Dermis microvascular lymphatic vessel endothelial cell (primary cell): ENCODE results near the gene SMC4. TPM values are rescaled to one million over a fixed set of nuclear protein-coding genes. Genes with fewer than 3 reads are reported as not detected.

Source experiments
- DNase-seq, 2 donors: peaks; one replicate each; pipeline versions ENCODE4 v3.0.0 to v3.0.0-alpha.2; 2010; ENCODE audit warnings: low read depth in 2 of 2
- total RNA-seq: library from RNA; depleted of rRNA; stranded (reverse); fragments of >200 nt; gene quantifications from 2 replicates; pipeline ENCODE4 v1.2.1, GENCODE V29; 2014

Gene SMC4
- total RNA-seq, 1 donor from 2014 or later: 49.7 TPM

GRCh38 chr3:160475884-160476283, 76.4 kb downstream of the SMC4 start:
- no peak for DNase-seq

GRCh38 chr3:160477750-160478149, 78.3 kb downstream of the SMC4 start:
- no peak for DNase-seq

- no peak for DNase-seq
These were observed 78.9 kb downstream of the SMC4 start for GRCh38 chr3:160478338-160478737.

- no peak for DNase-seq
These were observed 79.9 kb downstream of the SMC4 start for GRCh38 chr3:160479376-160479775.

GRCh38 chr3:160480931-160481330, 81.5 kb downstream of the SMC4 start:
- no peak for DNase-seq

GRCh38 chr3:160481856-160482255, 82.4 kb downstream of the SMC4 start:
- DNase-seq: peak in 1 of 2 donors; percentile 7

- DNase-seq: no peak
These were observed 83.3 kb downstream of the SMC4 start for GRCh38 chr3:160482796-160483195.

Other genes with a start within 250 kb of the SMC4 start
- gene C3orf80, start 174.2 kb upstream of the SMC4 start, total RNA-seq: not detected in 2 replicates
- gene IFT80, start 425 bp upstream of the SMC4 start, total RNA-seq: 16.7 and 17.6 TPM in 2 replicates
- gene TRIM59, start 50.1 kb downstream of the SMC4 start, total RNA-seq: 12.5 and 19.4 TPM in 2 replicates
- gene KPNA4, start 165.9 kb downstream of the SMC4 start, total RNA-seq: 22.3 and 25.4 TPM in 2 replicates